Measurements from ENCODE around the gene OR8D2. TPM values are rescaled to one million over a fixed set of nuclear protein-coding genes. Genes with fewer than 3 reads are reported as not detected.

Gene OR8D2
- total RNA-seq, result not detected in 3 replicates
- long read RNA-seq, result 0 reads

DNA sequence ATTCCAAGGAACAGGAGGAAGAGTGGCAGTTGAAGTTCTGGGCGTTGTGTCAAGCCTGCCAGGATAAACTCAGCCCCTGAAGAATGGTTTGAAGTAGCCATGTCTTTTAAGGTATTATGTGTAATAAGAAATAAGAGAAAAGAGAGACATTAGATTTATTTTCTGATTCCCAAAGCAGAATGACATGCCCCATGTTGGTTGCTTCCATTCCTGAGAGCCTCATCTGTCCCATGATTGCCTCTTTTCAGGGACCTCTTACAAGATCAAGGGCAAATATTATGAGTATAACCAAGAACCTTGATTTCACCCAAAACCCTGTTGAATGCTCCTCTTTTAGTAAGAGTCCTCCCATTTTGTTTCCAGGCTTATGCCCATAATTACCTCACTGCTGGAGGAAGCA, at the start of gene OR8D2:
TSS of gene OR8D2 (minus strand) at position 101 of the 400 bp plus-strand sequence. CDS start at position 101, 0 bp downstream.
- TF ChIP-seq CTCF (IDR thresholded peaks at IDR 0.05), result no peak

GRCh38 chr11:124359566-124359965, 39.6 kb upstream of the OR8D2 start:
- no peak overlapping the region for H3K4me3 Mint-ChIP-seq (ENCODE audit: unreplicated experiment)
- no peaks in the 10 kb centered on the region for H3K36me3 Mint-ChIP-seq (ENCODE audit: low read depth)
- H3K27me3 Mint-ChIP-seq (ENCODE audit: low read depth), result peaks cover 34% of the 10 kb centered on the region
- TF ChIP-seq CTCF (IDR thresholded peaks at IDR 0.05), result no peak
- H3K9me3 Mint-ChIP-seq (ENCODE audit: low read depth), result no peaks in the 10 kb centered on the region
- H3K4me1 Mint-ChIP-seq (ENCODE audit: low read depth), result no peaks in the 10 kb centered on the region
- DNase-seq (ENCODE audit: low spot score), result no peak
- H3K27ac Mint-ChIP-seq (ENCODE audit: unreplicated experiment), result no peak overlapping the region

More for the DNA sequence above, at the start of gene OR8D2:
- no peaks in the 10 kb centered on the region for H3K9me3 Mint-ChIP-seq (ENCODE audit: low read depth)
- no peak within 1 kb of the TSS for H3K4me3 Mint-ChIP-seq (ENCODE audit: unreplicated experiment)
- H3K4me1 Mint-ChIP-seq (ENCODE audit: low read depth), result no peaks in the 10 kb centered on the region
- no peaks in the 10 kb centered on the region for H3K36me3 Mint-ChIP-seq (ENCODE audit: low read depth)
- no peak for DNase-seq (ENCODE audit: low spot score)
- peaks cover 14% of the 10 kb centered on the region for H3K27me3 Mint-ChIP-seq (ENCODE audit: low read depth)
- H3K27ac Mint-ChIP-seq (ENCODE audit: unreplicated experiment), result no peak within 1 kb of the TSS

- H3K36me3 Mint-ChIP-seq (ENCODE audit: low read depth), result no peaks in the 10 kb centered on the region
- peaks cover 3% of the 10 kb centered on the region for H3K27me3 Mint-ChIP-seq (ENCODE audit: low read depth)
- TF ChIP-seq CTCF (IDR thresholded peaks at IDR 0.05), result no peak
- H3K4me3 Mint-ChIP-seq (ENCODE audit: unreplicated experiment), result no peak overlapping the region
- no peak for DNase-seq (ENCODE audit: low spot score)
- H3K27ac Mint-ChIP-seq (ENCODE audit: unreplicated experiment), result no peak overlapping the region
- no peaks in the 10 kb centered on the region for H3K4me1 Mint-ChIP-seq (ENCODE audit: low read depth)
- peaks cover 31% of the 10 kb centered on the region for H3K9me3 Mint-ChIP-seq (ENCODE audit: low read depth)
Observed at GRCh38 chr11:124346311-124346955, 26.4 kb upstream of the OR8D2 start.

DNA sequence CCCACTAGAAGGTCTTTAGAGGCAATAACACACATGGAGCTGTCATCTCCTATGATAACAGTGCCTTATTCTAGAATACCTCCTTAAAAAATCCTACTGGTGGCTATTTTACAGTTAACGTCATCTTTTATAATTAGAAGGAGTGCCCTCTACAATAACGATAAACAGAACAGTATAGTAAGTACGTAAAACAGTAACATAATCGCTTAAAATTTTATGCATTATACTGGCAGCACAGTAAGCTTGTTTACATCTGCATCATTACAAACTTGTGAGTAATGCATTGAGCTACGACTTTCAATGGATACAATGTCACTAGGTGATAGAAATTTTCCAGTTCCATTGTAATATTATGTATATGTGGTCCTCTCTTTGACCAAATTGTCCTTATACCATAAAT, 24.3 kb upstream of the OR8D2 start:
- no peak for DNase-seq (ENCODE audit: low spot score)
- peaks cover 21% of the 10 kb centered on the region for H3K9me3 Mint-ChIP-seq (ENCODE audit: low read depth)
- H3K36me3 Mint-ChIP-seq (ENCODE audit: low read depth), result no peaks in the 10 kb centered on the region
- H3K27ac Mint-ChIP-seq (ENCODE audit: unreplicated experiment), result no peak overlapping the region
- H3K27me3 Mint-ChIP-seq (ENCODE audit: low read depth), result peaks cover 3% of the 10 kb centered on the region
- H3K4me1 Mint-ChIP-seq (ENCODE audit: low read depth), result no peaks in the 10 kb centered on the region
- TF ChIP-seq CTCF (IDR thresholded peaks at IDR 0.05), result no peak
- H3K4me3 Mint-ChIP-seq (ENCODE audit: unreplicated experiment), result no peak overlapping the region

- peaks cover 5% of the 10 kb centered on the region for H3K9me3 Mint-ChIP-seq (ENCODE audit: low read depth)
- H3K27ac Mint-ChIP-seq (ENCODE audit: unreplicated experiment), result no peak overlapping the region
- DNase-seq (ENCODE audit: low spot score), result no peak
- H3K4me1 Mint-ChIP-seq (ENCODE audit: low read depth), result no peaks in the 10 kb centered on the region
- H3K4me3 Mint-ChIP-seq (ENCODE audit: unreplicated experiment), result no peak overlapping the region
- no peaks in the 10 kb centered on the region for H3K36me3 Mint-ChIP-seq (ENCODE audit: low read depth)
- H3K27me3 Mint-ChIP-seq (ENCODE audit: low read depth), result peaks cover 4% of the 10 kb centered on the region
- no peak for TF ChIP-seq CTCF (IDR thresholded peaks at IDR 0.05)
Observed at GRCh38 chr11:124340142-124340447, 20.1 kb upstream of the OR8D2 start.

All from chondrocyte (in vitro differentiated cells).